Thoracic aorta (tissue), 2 donors: ENCODE measurements around the gene NSMCE1. TPM values are rescaled to one million over a fixed set of nuclear protein-coding genes. Genes with fewer than 3 reads are reported as not detected.
"Not testable (repeated sequence)": the region's sequence is repeated elsewhere in the genome, so short reads cannot be mapped to it uniquely, and the experiment has no call there.

Experiments
- ATAC-seq: fragments of 150-250 bp; one replicate; pipeline ENCODE4 v1.8.0; 2017; ENCODE audit warnings: low read depth; ENCODE audit not compliant: insufficient number of reproducible peaks, low FRiP score
- DNase-seq: peaks from one replicate; pipeline ENCODE4 v3.0.0-alpha.2; 2020; ENCODE audit warnings: low spot score
- H3K27ac ChIP-seq, 2 donors: fragments of 200-600 bp; sonication (generic); 1 replicate in 1 of 2; 2 replicates in 1 of 2; pipeline ENCODE4 v1.5.1; 2016; ENCODE audit warnings: mild to moderate bottlenecking in 2 of 2, moderate library complexity in 2 of 2
- H3K27me3 ChIP-seq: fragments of 200-600 bp; sonication (generic); replicated peaks from 2 replicates; pipeline ENCODE4 v1.6.0; 2016; ENCODE audit warnings: mild to moderate bottlenecking; ENCODE audit not compliant: insufficient read depth
- H3K36me3 ChIP-seq: fragments of 200-600 bp; sonication (generic); one replicate; pipeline ENCODE4 v1.5.1; 2016
- H3K4me1 ChIP-seq, 2 donors: fragments of 200-600 bp; sonication (generic); 1 replicate in 1 of 2; 2 replicates in 1 of 2; pipeline versions ENCODE4 v1.5.1 to v1.6.0; 2016; ENCODE audit warnings: low read depth in 2 of 2, mild to moderate bottlenecking in 1 of 2; ENCODE audit not compliant: control insufficient read depth in 1 of 2
- H3K4me3 ChIP-seq: fragments of 200-600 bp; sonication (generic); 2 replicates; pipeline ENCODE4 v1.5.1; 2016; ENCODE audit warnings: mild to moderate bottlenecking
- H3K9me3 ChIP-seq: fragments of 200-600 bp; sonication (generic); 2 replicates; pipeline ENCODE4 v1.5.1; 2016
- total RNA-seq, 2 donors: library from RNA; depleted of rRNA; stranded (reverse); fragments of >200 nt; gene quantifications; one replicate each; pipeline versions ENCODE4 v1.1.0 to v1.2.3, GENCODE V29; 2016
- TF ChIP-seq, protein P1 (sequence below): fragments of 200-600 bp; sonication (generic); IDR thresholded peaks from one replicate; pipeline ENCODE4 v1.5.1; 2019; ENCODE audit warnings: antibody characterized with exemption

NSMCE1 gene
- total RNA-seq, 2 donors from 2014 or later: 23.8 to 44.5 TPM

DNA sequence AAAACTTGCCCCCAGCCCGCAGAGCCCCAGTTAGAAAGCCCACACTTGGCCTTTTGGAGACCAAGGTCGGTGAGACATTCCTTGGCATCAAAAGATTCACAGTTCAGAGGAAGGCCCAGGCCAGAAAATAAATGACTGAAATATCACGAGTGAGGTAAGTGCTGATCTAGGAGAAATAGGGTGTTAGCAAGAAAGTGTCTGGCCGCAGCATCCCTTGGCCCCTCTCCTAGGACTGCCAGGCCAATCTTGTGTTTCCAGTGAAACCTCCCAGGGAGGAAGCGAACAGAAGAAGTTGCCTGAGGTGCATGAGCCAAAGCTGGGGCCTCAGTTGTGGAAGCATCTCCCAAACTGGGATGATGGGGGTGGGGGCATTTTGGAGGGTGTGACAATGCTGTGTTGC, 22.5 kb upstream of the NSMCE1 start:
- peaks cover 0 to 11% of the 10 kb centered on the region in 2 donors for H3K4me1 ChIP-seq
- TF ChIP-seq, protein P1, sequence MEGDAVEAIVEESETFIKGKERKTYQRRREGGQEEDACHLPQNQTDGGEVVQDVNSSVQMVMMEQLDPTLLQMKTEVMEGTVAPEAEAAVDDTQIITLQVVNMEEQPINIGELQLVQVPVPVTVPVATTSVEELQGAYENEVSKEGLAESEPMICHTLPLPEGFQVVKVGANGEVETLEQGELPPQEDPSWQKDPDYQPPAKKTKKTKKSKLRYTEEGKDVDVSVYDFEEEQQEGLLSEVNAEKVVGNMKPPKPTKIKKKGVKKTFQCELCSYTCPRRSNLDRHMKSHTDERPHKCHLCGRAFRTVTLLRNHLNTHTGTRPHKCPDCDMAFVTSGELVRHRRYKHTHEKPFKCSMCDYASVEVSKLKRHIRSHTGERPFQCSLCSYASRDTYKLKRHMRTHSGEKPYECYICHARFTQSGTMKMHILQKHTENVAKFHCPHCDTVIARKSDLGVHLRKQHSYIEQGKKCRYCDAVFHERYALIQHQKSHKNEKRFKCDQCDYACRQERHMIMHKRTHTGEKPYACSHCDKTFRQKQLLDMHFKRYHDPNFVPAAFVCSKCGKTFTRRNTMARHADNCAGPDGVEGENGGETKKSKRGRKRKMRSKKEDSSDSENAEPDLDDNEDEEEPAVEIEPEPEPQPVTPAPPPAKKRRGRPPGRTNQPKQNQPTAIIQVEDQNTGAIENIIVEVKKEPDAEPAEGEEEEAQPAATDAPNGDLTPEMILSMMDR: no peak
- no peaks in the 10 kb centered on the region for H3K36me3 ChIP-seq
- no peak for DNase-seq
- no peak overlapping the region for H3K4me3 ChIP-seq
- no peaks in the 10 kb centered on the region for H3K27me3 ChIP-seq
- no peak for ATAC-seq
- H3K9me3 ChIP-seq: no peaks in the 10 kb centered on the region
- H3K27ac ChIP-seq: no peak overlapping the region

DNA sequence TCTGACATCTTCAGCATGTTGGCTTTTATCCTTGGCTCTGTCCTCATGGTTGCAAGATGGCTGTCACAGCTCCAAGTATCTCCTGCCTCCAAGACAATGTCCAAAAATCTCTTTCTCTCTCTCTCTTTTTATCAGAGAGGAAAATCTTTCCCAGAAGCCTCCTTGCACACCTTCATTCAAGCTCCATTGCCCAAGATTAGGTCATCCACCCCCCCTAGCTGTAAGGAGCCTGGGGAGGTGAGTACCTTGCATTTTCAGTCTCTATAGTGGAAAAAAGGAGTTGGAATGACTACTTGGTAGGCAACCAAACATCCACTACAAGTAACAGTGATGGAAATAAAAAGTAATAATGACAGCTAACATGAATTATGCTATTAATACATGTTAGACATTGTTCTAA, 22.0 kb upstream of the NSMCE1 start:
- DNase-seq: no peak
- Histone ChIP-seq H3K27me3 (no peaks in the 10 kb centered on the region), H3K4me3 (no peak overlapping the region), H3K4me1 (peaks cover 4 to 13% of the 10 kb centered on the region in 2 donors), H3K27ac (no peak overlapping the region), H3K9me3 (no peaks in the 10 kb centered on the region), H3K36me3 (no peaks in the 10 kb centered on the region)
- TF ChIP-seq, protein P1: no peak
- no peak for ATAC-seq

DNA sequence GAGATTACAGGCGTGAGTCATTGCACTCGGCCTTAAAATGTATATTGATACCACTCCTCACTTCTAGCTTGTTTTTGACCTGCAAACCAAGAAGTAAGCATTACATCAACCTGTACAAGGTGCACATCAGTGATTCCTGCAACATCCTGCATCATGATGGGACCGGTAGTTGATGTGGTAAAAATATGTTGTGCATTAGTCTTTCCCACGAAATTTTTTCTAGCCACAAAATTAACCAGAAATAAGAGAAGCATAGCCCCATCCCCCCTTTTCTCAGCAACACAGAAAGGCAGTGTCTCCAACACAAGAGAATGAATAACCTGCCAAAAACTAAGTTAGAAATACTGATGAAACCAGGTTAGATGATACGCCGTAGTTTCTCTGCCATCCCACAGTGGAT, 21.1 kb upstream of the NSMCE1 start:
- TF ChIP-seq, protein P1: no peak
- no peak overlapping the region for H3K27ac ChIP-seq

DNA sequence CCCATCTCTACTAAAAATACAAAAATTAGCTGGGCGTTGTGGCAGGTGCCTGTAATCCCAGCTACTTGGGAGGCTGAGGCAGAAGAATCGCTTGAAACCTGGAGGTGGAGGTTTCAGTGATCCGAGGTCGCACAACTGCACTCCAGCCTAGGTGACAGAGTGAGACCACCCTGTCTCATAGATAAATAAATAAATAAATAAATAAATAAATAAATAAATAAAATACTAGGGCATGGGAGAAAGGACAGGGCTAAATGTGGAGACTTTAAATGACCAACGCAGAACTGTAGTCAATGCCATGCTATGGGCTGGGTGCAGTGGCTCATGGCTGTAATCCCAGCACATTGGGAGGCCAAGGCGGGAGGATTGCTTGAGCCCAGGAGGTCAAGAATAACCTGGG, 19.7 kb upstream of the NSMCE1 start:
- not testable (repeated sequence) for DNase-seq

More for the DNA sequence above, 21.1 kb upstream of the NSMCE1 start:
- no peaks in the 10 kb centered on the region for H3K27me3 ChIP-seq
- DNase-seq: no peak
- ATAC-seq: no peak
- no peaks in the 10 kb centered on the region for H3K36me3 ChIP-seq
- H3K4me1 ChIP-seq: peaks cover 4 to 13% of the 10 kb centered on the region in 2 donors
- no peak overlapping the region for H3K4me3 ChIP-seq
- no peaks in the 10 kb centered on the region for H3K9me3 ChIP-seq

DNA sequence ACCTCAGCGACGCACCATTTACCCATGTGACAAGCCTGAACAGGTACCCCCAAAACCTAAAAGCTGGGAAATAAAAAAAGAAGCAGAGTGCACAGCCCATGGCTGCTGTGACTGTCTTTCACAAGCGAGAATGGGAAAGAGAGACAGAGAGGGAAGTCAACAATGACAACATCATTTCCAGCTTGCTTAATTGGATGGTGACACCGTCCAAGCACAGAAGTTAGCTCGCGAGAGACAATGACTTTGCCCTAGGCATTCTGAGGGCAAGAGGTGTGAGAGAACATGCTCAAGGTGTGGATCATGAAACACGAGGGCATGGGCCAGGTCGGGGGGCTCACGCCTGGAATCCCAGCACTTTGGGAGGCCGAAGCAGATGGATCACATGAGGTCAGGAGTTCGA, 19.3 kb upstream of the NSMCE1 start:
- H3K36me3 ChIP-seq: no peaks in the 10 kb centered on the region
- TF ChIP-seq, protein P1: no peak
- no peak for ATAC-seq

More for the DNA sequence above, 19.7 kb upstream of the NSMCE1 start:
- H3K36me3 ChIP-seq, ATAC-seq, H3K9me3 ChIP-seq, H3K27me3 ChIP-seq, H3K27ac ChIP-seq, H3K4me3 ChIP-seq: not testable (repeated sequence)
- peaks cover 4 to 13% of the 10 kb centered on the region in 2 donors for H3K4me1 ChIP-seq

More for the DNA sequence above, 19.3 kb upstream of the NSMCE1 start:
- H3K27ac ChIP-seq: no peak overlapping the region
- no peak overlapping the region for H3K4me3 ChIP-seq
- peaks cover 4 to 13% of the 10 kb centered on the region in 2 donors for H3K4me1 ChIP-seq
- H3K9me3 ChIP-seq: no peaks in the 10 kb centered on the region
- DNase-seq: no peak
- H3K27me3 ChIP-seq: no peaks in the 10 kb centered on the region
